ENCODE data around the gene LRP11. TPM values are rescaled to one million over a fixed set of nuclear protein-coding genes. Genes with fewer than 3 reads are reported as not detected.
"Not testable (repeated sequence)": the region's sequence is repeated elsewhere in the genome, so short reads cannot be mapped to it uniquely, and the experiment has no call there.

LRP11 gene
- total RNA-seq, 1 donor from 2014 or later, result 54.5 TPM

DNA sequence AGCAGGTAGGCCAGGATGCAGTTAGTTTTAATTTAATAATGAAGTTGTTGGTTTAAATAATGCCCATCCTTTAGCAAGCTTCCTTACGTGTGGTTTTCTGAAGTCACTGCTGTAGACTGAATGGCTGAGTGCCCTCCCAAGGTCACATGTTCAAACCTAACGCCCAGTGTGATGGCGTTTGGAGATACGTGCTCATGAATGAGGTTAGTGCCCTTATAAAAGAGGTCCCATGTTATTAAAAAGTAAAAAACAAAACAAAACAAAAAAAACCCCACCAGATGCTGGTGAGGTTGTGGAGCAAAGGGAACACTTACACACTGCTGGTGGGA, 16.3 kb downstream of the LRP11 start:
- no peak for DNase-seq (ENCODE audit: low read depth)
- H3K4me3 ChIP-seq (ENCODE audit: low read depth, low read length), result no peak overlapping the region
- TF ChIP-seq, protein P1, sequence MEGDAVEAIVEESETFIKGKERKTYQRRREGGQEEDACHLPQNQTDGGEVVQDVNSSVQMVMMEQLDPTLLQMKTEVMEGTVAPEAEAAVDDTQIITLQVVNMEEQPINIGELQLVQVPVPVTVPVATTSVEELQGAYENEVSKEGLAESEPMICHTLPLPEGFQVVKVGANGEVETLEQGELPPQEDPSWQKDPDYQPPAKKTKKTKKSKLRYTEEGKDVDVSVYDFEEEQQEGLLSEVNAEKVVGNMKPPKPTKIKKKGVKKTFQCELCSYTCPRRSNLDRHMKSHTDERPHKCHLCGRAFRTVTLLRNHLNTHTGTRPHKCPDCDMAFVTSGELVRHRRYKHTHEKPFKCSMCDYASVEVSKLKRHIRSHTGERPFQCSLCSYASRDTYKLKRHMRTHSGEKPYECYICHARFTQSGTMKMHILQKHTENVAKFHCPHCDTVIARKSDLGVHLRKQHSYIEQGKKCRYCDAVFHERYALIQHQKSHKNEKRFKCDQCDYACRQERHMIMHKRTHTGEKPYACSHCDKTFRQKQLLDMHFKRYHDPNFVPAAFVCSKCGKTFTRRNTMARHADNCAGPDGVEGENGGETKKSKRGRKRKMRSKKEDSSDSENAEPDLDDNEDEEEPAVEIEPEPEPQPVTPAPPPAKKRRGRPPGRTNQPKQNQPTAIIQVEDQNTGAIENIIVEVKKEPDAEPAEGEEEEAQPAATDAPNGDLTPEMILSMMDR (conservative IDR thresholded peaks at IDR 0.05; ENCODE audit: low read depth, low read length), result no peak

DNA sequence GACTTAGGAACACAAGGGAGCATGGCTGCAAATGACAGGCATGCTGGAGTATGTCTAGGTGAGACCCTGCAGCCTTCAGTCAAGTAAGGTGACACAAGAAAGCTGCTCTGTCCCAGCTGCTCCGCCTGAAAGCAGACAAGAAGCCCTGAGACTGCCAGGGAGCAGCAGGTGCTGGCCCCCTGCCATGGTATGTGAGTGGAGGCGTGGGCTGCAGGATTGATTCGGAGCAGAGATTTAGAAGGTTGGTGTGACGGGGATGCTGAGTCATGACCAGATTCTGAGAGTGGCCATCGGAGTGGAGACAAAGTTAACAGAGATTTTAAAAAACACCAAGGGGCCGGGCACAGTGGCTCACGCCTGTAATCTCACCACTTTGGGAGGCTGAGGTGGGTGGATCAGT, 17.8 kb downstream of the LRP11 start:
- no peak overlapping the region for H3K4me3 ChIP-seq (ENCODE audit: low read depth, low read length)
- TF ChIP-seq, protein P1 (conservative IDR thresholded peaks at IDR 0.05; ENCODE audit: low read depth, low read length), result no peak
- DNase-seq (ENCODE audit: low read depth), result no peak

- no peak for DNase-seq (ENCODE audit: low read depth)
- TF ChIP-seq, protein P1 (conservative IDR thresholded peaks at IDR 0.05; ENCODE audit: low read depth, low read length), result no peak
- no peak overlapping the region for H3K4me3 ChIP-seq (ENCODE audit: low read depth, low read length)
These were observed 18.6 kb downstream of the LRP11 start for GRCh38 chr6:149845549-149845948.

DNA sequence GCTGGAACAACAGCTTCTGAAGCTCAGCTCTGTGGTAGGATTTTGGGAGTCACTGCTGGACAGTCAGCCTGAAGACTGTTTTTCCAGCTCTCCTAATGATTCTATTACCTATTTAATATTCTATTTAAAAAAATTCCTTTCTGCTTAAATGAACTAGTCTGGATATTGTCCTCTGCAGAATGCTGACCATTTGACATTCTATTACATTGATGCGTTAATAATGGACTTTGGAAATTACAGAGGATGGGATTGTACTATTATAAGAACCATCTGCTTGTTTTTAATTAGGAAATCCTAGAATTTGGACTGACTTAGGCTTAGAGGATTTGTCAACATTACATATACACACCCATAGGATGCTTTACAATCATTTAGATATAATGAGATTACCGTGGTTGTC, 19.7 kb downstream of the LRP11 start:
- H3K4me3 ChIP-seq (ENCODE audit: low read depth, low read length), result no peak overlapping the region
- TF ChIP-seq, protein P1 (conservative IDR thresholded peaks at IDR 0.05; ENCODE audit: low read depth, low read length), result no peak
- no peak for DNase-seq (ENCODE audit: low read depth)

DNA sequence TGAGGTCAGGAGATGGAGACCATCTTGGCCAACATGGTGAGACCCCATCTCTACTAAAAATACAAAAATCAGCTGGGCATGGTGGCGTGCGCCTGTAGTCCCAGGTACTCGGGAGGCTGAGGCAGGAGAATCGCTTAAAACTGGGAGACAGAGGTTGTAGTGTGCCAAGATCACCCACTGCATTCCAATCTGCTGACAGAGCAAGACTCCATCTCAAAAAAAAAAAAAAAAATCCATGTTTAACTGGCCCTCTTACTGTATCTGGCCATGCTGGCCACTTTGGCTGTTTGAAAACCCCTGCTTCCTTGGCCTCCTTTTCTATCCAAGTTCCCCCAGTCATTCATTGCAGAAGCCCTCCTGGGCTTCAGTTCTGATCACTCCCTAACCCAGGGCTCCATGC, 20.1 kb downstream of the LRP11 start:
- DNase-seq (ENCODE audit: low read depth); H3K4me3 ChIP-seq (ENCODE audit: low read depth, low read length): not testable (repeated sequence)

GRCh38 chr6:149843051-149843633, 21.0 kb downstream of the LRP11 start:
- TF ChIP-seq, protein P1 (conservative IDR thresholded peaks at IDR 0.05; ENCODE audit: low read depth, low read length), result no peak
- no peak overlapping the region for H3K4me3 ChIP-seq (ENCODE audit: low read depth, low read length)
- DNase-seq (ENCODE audit: low read depth), result no peak

GRCh38 chr6:149842331-149842730, 21.8 kb downstream of the LRP11 start:
- DNase-seq (ENCODE audit: low read depth), result no peak
- H3K4me3 ChIP-seq (ENCODE audit: low read depth, low read length), result no peak overlapping the region
- TF ChIP-seq, protein P1 (conservative IDR thresholded peaks at IDR 0.05; ENCODE audit: low read depth, low read length), result no peak
